ENCODE measurements around the gene CCNL2. TPM values are rescaled to one million over a fixed set of nuclear protein-coding genes. Genes with fewer than 3 reads are reported as not detected.

Gene CCNL2
- total and polyA plus RNA-seq, 2 of the 13 experiments (the other 11 are each of a cell fraction or from before 2014, with no cell fraction given): 105 to 340 TPM

GRCh38 chr1:1361982-1362423 is 37.1 kb downstream of the CCNL2 start (continued):
- TF ChIP-seq PRDM10 (CRISPR knock-in tag; IDR thresholded peaks at IDR 0.05; ENCODE audit: low read depth): no peak
- no peak for TF ChIP-seq SNAI1 (CRISPR knock-in tag; IDR thresholded peaks at IDR 0.05; ENCODE audit: borderline replicate concordance)

GRCh38 chr1:1361233-1361981 is 37.7 kb downstream of the CCNL2 start:
- ATAC-seq (no peak), FAIRE-seq (no peak), DNase-seq (ENCODE audit: low spot score) (no peak)
- Histone ChIP-seq H3K9ac (ENCODE audit: insufficient read depth, low read depth, low read length) (peak overlapping the region; percentile 48; the same call in 1 of the 2 replicates), H3K27me3 (ENCODE audit: control insufficient read depth in 1 of 2, insufficient read depth in 2 of 2, low read length in 2 of 2) (no peaks in the 10 kb centered on the region), H3K4me3 (replicated peaks in 1 of 3; ENCODE audit: insufficient read depth in 1 of 3, low read depth in 2 of 3, low read length in 3 of 3) (peak overlapping the region; percentile 23 to 48 (median 25); a peak in 4 of 6 replicates), H3K4me2 (ENCODE audit: low read depth, low read length) (peak overlapping the region; percentile 92), H3K4me1 (ENCODE audit: insufficient read depth, low read length) (peaks cover 57% of the 10 kb centered on the region), H3K79me2 (ENCODE audit: insufficient read depth, low read length) (peaks cover 4% of the 10 kb centered on the region), H3K27ac (ENCODE audit: extremely low read length, insufficient read depth, low read length) (peak overlapping the region; percentile 24), H4K20me1 (ENCODE audit: insufficient read depth, low read length) (no peaks in the 10 kb centered on the region), H3K36me3 (replicated peaks in 1 of 2; ENCODE audit: control insufficient read depth in 1 of 2, insufficient read depth in 2 of 2, low read length in 2 of 2) (no peaks in the 10 kb centered on the region), H2AFZ (ENCODE audit: low read length) (no peak overlapping the region), H3K9me3 (ENCODE audit: low read length) (no peaks in the 10 kb centered on the region)
- intact Hi-C loops (cut with micrococcal nuclease; ENCODE audit: unreplicated experiment): no loop called here
- BruUV-seq (replicated peaks): no TSS peak
- CTCF ChIA-PET (ENCODE audit: low intra/inter-chr PET ratio, low total read pairs): no interaction called here
- in situ Hi-C loops (cut with HindIII; ENCODE audit: extremely low pct_ligation_motif_present, low pct_unique_long_range_greater_than_20kb): no loop called here
- POLR2A ChIA-PET: interaction anchor here (1.0 to 1.6 kb wide), 2 partner anchors 11 to 14 kb away, joined by 6 to 15 read pairs; partner anchors contain the start of gene AURKAIP1
- WGBS (ENCODE audit: low lambda C conversion rate): 73% methylated on average over 25 of the region's 35 CpGs
- TF ChIP-seq ZBTB14 (CRISPR knock-in tag; IDR thresholded peaks at IDR 0.05): no peak
- no peak for TF ChIP-seq ZBTB3 (CRISPR knock-in tag; IDR thresholded peaks at IDR 0.05; ENCODE audit: borderline replicate concordance, low read depth)
- no peak for TF ChIP-seq ZNF17 (CRISPR knock-in tag; IDR thresholded peaks at IDR 0.05)
- 0 out of 2 replicates have a peak, but pooled peaks have one; percentile 4 for TF ChIP-seq KDM5B (CRISPR knock-in tag; IDR thresholded peaks at IDR 0.05; ENCODE audit: borderline replicate concordance)
- TF ChIP-seq PCBP1 (IDR thresholded peaks at IDR 0.05; ENCODE audit: borderline replicate concordance, low read depth, low read length): 0 out of 2 replicates have a peak, but pooled peaks have one; percentile 26
- TF ChIP-seq ZNF317 (CRISPR knock-in tag; IDR thresholded peaks at IDR 0.05): no peak
- TF ChIP-seq ZBTB33 (CRISPR knock-in tag; IDR thresholded peaks at IDR 0.05): 0 out of 2 replicates have a peak, but pooled peaks have one; percentile 6
- TF ChIP-seq GLMP (CRISPR knock-in tag; IDR thresholded peaks at IDR 0.05; ENCODE audit: borderline replicate concordance): no peak
